GM18907 (cell line): Measurements from ENCODE around the gene GNAI3.
A peak's percentile ranks its signal among the peaks of the same experiment; 100 is the strongest.

Experiments used
- ATAC-seq: cut with Tn5 transposase; IDR thresholded peaks from one replicate; pipeline ENCODE4 v1.9.1; 2021; ENCODE audit warnings: mild to moderate bottlenecking, moderate library complexity; ENCODE audit not compliant: unreplicated experiment

Gene GNAI3

DNA sequence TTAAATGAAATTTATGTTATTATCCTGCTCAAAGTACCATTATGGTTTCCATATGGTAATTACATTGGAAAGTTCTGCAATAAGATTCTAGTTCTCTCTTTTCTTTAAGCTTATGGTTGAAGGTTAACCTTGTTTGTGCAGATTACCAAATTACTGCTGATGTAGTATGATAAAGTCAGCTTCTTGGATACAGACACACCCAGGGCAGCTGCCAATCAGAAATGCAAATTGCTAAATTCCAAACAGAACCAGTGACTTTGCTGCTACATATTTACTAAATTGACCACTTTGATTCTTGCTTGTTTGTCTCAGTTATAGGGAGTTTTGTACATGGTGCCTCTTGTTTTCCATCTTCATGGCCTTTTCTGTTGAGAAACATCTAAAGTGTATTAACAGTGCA, 44.5 kb downstream of the GNAI3 start:
- no peak for ATAC-seq

DNA sequence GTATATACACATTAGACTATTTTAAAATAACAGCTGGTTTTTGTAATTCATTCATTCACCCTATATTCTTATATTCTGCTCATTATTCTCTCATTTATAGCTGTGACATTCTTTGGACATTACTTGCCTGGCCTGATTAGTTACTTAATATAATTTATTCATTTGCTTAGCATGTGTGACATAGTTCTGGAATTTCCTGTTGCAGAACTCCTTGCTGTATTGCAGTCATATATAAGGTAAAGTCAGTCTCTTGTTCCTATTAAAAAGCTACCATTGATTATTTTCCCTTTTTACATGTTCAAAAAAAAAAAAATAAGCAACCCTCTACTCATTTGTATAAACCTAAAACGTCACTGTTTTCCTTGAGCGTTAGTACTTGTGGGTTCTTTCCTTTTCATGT, 47.1 kb downstream of the GNAI3 start:
- ATAC-seq, result no peak

DNA sequence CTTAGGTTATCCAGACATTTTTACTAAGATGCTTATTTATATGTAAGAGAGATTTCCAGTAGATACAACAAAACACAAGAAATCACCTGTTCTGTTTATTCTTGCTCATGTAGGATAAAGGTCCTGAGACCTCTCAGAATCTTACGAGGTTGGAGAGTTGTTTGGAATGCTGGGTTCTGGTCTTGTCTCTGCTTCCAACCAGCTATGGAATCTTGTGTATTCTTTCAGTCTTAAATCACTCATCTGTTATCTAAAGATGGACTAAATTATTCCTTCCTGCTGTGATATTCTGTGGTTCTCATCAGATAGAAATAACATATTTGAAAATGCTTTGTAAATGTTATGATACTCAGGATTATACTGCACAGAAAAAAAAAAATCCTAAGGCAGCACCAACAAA, 49.7 kb downstream of the GNAI3 start:
- no peak for ATAC-seq

DNA sequence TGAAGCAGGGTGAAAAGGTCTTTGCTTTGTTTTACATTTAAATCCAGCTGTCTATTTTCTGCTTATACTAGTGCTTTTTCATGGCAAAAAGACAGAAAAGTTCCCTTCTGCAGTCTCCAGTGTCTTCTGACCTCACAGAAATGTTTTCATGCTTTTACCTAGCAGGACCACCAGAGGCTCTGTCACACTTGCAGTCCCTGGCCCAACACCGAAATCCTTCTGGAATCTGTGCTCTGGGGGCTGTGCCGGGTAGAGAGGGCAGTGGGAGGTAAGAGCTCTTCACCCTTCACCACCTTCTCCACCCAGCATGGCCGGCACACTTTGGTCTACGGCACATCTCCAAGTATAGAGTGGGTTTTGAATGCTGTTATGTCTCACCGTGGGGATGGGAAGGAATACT, 50.2 kb downstream of the GNAI3 start:
- no peak for ATAC-seq

DNA sequence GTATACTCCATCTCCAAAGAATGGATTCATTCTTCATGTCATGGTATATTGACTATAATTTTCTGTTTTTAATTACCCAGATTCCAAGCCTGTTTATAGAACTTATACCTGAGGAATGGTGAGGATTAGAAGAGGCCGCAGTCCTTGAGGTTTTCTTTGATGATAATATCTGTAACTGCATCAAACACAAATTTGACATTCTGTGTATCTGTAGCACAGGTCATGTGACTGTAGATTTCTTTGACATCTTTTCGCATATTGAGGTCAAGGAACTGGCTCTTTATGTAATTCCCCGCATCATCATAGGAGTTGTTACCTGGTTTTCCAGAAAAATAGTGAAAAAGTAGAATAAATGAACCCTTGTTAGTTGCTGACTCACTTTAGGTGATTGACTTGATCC, 54.8 kb downstream of the GNAI3 start:
- ATAC-seq, result no peak

DNA sequence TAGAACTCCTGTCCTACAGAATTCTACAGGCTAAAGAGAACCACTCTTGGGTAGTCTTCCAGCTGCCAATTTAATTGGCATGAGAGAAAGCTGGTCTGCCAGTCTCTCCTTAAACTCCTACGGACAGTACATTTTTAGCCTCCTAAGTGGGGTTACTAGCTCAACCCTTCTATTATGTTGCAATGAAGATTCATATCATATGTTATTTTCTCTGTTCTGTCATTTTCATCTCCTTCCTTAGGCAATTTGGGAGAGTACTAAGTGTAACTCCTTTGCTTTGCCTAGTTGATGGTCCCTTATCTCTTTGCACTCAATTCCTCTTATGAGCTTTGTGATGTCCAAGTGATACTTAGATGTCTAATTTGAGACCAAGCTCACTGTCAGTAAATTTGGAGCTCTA, 57.0 kb downstream of the GNAI3 start:
- no peak for ATAC-seq

DNA sequence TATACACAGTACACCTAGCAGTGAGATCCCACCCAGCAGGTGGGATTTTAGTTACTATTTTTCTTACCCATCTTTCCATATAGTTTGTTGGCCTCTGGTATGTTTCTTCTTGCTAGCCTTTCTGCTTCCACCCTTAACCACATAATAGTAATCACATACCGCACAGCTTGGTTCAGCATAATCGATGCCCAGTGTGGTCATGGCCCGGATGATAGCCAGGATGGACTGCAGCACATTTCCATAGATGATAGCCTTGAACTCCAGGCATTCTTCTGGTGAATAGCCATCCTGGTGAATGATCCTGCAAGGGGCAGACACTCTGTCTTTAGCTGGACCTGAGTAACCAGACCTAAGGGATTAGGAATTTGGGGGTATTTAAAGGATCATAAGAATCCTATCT, 61.5 kb downstream of the GNAI3 start:
- no peak for ATAC-seq

DNA sequence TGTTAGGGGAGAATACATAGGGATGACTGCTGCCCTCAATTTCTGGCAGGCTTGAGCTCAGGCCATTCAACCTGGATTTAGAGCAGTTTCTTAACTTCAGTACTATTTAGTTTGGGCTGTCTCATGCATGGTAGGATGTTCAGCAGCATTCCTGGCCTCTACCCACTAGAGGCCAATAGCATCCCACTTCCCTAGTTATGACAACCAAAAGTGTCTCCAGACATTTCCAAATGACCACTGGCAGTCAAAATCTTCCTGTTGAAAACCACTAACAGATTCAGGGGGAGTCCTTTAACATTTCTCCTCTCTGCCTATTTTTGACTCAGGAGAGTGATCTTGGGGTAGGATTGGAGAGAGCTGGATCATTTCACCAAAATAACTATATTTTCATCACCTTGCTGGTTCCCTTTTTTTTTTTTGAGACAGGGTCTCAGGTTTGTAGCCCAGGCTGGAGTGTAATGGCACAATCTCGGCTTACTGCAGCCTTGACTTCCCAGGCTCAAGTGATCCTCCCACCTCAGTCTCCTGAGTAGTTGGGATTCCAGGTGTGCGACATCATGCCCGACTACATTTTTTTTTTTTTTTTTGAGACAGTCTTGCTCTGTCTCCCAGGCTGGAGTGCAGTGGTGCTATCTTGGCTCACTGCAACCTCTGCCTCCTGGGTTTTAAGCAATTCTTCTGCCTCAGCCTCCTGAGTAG, 62.3 kb downstream of the GNAI3 start:
- no peak for ATAC-seq

DNA sequence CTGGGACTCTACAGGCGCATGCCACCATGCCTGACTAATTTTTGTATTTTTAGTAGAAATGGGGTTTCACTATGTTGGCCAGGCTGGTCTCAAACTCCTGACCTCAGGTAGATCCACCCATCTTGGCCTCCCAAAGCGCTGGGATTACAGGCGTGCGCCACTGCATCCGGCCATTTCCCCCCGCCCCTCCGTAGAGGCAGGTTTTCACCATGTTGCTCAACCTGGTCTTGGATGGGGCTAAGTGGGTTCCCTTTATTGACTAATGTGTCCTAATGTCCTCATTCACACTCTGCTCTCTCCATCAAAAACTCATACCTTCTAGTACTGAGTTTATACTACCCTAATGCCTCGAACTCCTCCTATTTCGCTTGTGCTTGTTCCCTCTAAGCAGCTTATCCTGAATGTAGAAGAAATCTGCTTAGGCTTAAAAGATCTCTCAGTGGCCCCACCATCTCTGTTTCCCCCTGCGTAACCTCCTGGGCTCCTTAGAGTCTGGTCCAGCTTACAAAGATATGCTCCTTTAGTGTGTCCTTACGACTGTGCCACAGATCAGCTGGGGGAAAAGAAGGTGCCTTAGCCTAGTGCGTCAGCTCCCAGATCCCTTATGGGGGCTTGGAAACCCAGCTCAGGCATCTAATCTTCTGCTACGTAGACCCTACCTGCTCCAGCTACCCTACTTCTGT, 63.0 kb downstream of the GNAI3 start:
- no peak for ATAC-seq

DNA sequence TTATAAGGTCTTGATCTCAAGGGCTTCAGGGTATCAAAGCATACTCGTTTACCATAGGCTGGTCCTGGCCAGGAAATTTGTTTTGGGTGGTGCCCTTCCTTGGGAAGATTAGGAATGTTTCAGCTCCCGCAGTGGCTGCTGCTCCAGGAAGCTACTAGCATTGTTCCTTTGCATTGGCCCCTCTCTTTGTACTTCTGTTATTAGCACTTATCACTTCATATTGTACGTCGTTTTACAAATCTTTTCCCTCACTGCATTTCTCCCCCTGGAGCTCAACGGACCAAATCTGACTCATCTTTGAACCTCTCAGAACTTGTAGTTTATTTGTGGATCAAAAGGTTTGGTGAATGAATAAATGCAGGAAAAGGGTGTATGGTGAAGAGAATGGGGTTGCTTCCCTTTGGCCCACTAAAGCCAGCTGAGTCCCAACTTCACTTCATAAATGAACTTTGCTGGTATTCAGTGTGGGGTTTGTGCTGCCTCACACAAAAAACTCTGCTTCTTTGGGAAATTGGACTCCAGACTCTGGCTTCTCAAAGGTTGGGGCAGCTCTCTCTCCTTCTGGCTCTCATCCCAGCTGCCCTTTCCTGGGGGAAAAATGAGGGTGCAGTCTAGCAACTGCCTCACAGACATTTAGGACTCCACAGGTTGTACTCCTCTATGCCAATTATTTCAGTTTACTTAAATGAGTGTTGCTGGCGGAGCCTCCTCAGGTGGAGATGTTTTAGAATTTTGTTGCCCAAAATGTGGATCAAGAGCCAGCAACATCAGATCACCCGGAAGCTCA, 65.1 kb downstream of the GNAI3 start:
- ATAC-seq, result no peak

DNA sequence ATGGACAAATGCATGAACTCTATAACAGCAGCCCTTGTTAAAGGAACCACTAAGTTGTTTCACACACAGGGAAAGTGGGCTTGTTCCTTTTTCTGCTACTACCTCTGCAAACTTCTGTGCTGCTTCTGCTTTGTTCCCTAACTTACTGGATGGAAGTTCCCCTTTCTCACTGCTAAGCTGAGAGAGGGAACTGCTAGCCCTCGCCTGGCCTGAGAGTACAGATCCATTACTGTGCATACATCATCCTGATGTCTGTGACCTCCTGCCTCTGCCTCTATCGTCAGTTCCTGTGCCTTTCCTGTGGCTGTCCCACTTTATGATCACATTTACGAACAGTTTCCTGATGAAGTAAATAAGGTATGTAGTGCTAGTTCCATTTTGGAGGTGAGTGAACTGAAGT, 67.5 kb downstream of the GNAI3 start:
- ATAC-seq, result no peak

DNA sequence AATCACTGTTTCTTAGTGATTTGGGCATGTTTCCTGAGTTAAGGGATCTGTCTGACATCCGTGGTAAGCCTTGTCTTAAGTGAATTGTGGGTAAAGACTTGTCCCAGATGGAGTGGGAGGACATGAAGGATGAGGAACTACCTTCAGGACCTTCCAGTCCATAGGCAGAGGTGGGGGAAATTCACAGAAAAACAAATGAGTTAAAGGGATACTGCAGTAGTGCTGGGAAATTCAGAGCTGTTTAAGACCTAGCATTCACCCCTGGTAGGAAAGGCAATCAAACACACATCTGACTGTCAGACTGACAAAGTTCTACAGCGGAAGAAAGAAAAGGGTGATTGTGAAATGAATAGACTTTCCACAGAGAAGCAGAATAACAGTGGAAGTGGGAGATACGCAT, 68.0 kb downstream of the GNAI3 start:
- no peak for ATAC-seq

DNA sequence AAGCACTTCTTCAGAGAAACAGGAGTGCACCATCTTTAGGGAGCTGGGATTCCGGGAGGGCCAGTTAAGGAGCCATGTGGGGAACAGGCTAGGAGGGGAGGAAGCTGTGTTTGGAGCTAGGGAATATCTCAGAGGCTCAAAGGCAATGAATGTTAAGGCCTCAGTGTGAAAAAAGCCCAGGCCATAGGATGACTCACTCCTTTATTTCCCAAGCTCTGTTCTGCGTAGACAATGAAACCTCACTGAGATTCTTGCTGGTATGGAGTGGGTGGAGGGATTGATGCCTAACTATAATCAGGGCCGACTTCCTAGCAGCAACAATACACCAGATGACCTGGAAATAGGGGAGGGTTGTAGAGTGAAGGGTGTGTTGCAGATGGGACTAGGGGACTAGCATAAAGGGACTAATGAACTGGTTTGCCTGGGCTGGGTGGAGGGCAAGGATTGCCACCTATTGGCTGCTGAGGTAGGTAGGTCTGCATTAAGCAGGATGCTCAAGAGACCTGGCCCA, 68.9 kb downstream of the GNAI3 start:
- no peak for ATAC-seq

DNA sequence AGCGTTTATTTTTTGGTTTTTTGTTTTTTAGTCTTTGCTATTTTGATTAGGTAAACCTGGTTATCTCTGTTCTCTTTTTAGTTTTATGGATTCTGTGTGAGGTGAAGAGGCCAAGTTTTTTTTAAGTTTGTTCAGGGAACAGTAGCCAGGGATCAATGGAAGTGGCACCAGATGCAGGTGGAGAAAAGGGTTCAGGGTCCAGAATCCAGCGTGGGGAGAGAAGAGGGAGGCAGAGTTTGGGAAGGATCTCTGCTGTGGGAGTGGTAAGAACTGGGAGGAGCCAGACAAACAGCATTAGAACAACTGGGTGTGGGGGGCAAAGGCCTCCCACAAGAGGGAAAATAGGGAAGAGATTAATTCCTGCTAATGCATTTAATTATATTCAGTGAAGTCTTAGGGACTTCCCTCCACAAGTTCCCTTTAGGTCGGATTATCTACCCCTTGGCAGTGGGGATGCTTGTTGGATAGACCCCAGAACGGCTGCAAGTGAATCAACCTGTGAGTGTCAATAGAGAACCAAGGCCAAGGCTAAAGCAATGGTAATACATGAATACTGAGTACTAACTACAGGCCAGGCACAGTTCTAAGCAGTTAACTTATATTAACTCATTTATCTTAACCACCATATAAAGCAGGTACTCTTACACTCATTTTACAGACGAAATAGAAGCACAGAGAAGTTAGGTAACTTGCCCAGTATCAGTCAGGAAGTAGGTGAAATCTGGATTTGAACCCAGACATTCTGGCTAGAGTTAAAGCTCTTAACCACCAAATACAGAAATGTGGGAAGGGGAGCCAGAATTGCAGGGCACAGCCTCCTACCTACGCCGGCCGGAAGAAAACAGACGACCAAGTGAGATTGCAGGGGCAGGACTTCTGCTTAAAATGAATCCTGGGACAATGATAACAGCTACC, 70.5 kb downstream of the GNAI3 start:
- ATAC-seq, result no peak

DNA sequence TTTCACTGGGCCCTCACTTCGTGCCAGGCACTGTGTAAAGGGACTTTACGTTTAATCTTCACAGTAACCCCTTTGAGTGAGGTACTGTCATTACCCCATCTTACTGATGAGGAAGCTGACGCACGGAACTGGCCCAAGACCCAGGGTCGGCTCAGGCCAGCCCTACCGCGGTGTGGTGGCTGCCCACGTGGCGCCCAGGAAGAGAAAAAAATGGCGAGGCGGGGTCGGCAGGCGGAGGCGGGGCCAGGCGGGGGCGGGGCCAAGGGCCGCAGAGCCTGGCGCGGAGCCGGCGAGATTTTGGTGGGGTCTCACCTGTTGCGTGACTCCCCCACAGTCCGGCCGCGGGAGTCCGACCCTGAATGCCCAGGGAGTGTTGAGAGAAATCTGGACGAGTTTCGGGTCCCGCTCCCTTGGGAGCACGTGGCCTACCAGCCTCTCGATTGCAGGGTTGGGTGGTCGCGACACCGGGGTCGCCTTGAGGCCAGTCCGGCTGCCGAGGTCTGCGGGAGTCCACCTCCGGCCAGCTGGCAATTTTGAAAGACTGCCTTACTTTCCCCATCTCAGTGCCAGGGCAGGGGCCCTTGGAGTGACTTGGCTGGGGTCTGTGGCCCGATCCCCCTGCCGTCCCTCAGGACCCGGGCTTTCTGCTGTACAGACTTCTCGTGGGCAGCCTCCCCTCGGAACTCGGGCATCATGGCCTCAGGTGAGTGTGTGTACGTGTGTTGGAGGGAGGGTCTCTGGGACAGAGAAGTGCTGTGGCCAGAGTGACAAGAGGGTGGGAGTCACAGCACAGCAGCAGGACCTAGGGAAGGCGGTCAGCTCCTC, 71.4 kb downstream of the GNAI3 start, which contains the start of the genes AMPD2 and GNAT2:
TSS of gene AMPD2 (plus strand) at position 262 of the 825 bp plus-strand sequence. CDS start 1,339 bp downstream, outside the sequence.
TSS of gene GNAT2 (minus strand) at position 41 of the 825 bp plus-strand sequence. CDS start 6,746 bp downstream, outside the sequence.
- peak; percentile 53 for ATAC-seq

DNA sequence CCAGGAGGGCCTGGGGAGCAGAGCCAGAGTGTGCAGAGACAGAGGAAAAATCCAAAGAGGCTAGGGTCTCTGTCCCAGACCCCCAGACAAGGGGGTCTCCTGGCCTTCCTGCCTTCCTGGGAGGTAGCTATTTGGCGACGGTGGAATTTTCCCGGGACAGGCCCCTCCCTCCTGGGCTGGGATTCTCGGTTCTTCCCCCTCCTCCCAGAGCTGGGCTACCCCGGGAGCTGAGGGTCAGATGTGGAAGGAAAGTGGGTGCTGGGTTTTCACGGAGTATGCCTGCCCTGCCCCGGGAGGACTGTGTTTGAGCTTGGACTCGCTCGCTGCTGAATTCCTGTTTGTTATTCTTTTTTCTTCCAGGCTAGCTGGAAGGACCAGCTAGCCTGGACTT, 72.0 kb downstream of the GNAI3 start:
- no peak for ATAC-seq

DNA sequence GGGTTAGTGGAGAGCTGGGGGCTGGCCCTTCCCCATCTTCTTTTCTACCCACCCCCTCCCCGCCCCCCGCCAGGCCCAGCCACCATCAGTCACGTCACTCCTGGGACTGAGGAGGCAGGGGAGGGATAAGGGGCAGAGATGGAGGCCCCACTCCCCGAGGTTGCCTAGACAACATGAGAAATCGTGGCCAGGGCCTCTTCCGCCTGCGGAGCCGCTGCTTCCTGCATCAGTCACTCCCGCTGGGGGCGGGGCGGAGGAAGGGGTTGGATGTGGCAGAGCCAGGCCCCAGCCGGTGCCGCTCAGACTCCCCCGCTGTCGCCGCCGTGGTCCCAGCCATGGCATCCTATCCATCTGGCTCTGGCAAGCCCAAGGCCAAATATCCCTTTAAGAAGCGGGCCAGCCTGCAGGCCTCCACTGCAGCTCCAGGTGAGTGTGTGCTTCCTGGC, 72.4 kb downstream of the GNAI3 start:
- ATAC-seq, result peak; percentile 73

DNA sequence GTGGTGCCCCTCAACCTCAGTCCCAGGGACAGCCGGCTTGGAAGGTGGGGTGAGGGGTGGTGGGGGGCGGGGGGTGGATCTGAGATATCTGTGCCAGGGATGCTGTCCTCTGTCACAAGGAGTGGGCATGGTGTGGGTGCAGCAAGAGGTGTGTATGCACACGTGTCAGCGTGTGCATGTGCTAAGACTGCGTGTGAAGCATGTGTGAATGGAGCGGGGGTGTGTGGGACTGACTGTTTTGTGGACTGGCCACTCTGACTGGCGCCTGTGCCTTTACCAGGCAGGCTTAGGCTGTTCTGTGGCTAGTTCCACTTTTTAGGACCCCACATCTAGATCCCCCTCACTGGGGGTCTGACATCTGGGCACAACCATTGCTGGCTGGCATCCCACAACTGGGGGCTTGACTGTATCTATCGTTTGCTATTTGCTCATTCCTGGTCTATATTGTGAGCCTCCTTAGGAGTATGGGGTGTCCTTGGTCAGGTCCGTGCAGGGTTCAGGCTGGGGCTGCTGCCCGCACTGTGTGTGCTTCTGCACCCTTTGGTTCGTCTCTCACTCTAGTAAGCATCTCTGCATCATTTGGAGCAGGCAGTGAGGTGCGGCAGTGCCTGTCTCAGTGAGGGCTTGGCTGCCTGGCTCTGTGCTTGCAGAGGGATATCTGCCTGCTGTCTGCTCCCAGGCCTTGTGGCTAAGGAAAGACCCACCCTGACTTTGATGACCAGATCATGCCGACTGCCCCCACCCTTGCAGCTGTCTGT, 73.1 kb downstream of the GNAI3 start:
- ATAC-seq, result no peak
